IPS DF 6.9 (cell line): ENCODE measurements around the gene CNTN4.
A peak's percentile ranks its signal among the peaks of the same experiment; 100 is the strongest.

Experiments
- DNase-seq: peaks from one replicate; pipeline ENCODE4 v3.0.0-alpha.2; 2013; ENCODE audit warnings: low read depth, low spot score
- H3K27ac ChIP-seq: one replicate; pipeline ENCODE4 v1.5.1; 2013; ENCODE audit warnings: low read length, control low read depth
- H3K27me3 ChIP-seq: 2 replicates; pipeline ENCODE4 v1.6.1; 2013; ENCODE audit warnings: mild to moderate bottlenecking, low read length; ENCODE audit not compliant: control insufficient read depth, insufficient read depth
- H3K36me3 ChIP-seq: 2 replicates; pipeline ENCODE4 v1.6.1; 2013; ENCODE audit warnings: low read length; ENCODE audit not compliant: control insufficient read depth, insufficient read depth
- H3K4me1 ChIP-seq: 2 replicates; pipeline ENCODE4 v1.6.1; 2013; ENCODE audit warnings: low read length; ENCODE audit not compliant: control insufficient read depth, insufficient read depth
- H3K4me3 ChIP-seq: 2 replicates; pipeline ENCODE4 v1.5.1; 2013; ENCODE audit warnings: mild to moderate bottlenecking, low read length
- H3K9me3 ChIP-seq: 2 replicates; pipeline ENCODE4 v1.6.1; 2013; ENCODE audit warnings: low read length, inconsistent platforms; ENCODE audit not compliant: control insufficient read depth, insufficient read depth
- WGBS: extraction: QIAGEN DNeasy Blood & Tissue Kit; methylation state at CpG from one replicate; pipeline ENCODE4 v1.1.7; 2013; ENCODE audit warnings: mixed read lengths, missing lambda C conversion rate; ENCODE audit not compliant: insufficient read length, insufficient coverage; 5-methylcytosine and 5-hydroxymethylcytosine counted together

The CNTN4 gene

DNA sequence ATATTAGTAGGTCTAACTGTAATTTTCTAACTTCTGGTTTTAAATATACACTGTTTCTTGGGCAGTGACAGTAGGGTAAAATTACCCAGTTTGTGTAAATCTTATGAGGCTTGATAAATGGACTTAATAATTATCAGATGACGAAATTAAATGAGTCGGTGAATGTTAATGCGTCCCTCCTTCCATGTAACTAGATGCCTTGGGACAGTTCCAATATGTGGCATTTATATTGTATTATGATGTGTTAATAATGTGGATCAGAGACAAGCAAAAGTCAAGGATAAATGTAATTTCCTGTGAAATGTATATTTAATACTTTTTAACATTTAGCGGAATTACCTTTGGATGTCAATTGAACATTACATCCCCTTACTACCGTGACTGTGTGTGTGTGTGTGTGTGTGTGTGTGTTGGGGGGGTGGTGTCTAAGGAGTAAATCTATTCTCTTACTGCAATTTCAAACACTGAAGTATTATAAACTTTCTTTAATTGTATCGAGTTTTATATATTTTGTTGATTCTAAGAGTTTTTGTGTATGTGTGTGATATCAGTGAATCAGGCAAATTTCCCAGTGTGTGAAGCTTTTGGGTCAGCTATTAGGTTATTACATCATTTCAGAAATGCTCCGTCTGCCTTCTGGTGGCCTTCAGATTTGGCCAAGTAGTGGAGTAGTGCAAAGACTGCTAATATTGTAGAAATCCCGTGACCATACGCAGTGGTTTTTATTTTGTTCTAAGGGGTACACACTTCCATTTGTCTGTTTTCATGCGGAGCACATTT, 50.1 kb downstream of the CNTN4 start:
- WGBS: 100% methylated on average over 1 of the region's 10 CpGs
- Histone ChIP-seq H3K27ac (no peak overlapping the region), H3K27me3 (no peaks in the 10 kb centered on the region), H3K4me1 (no peaks in the 10 kb centered on the region), H3K9me3 (peaks cover 5% of the 10 kb centered on the region; the same call in 1 of the 2 replicates), H3K4me3 (no peak overlapping the region), H3K36me3 (no peaks in the 10 kb centered on the region)
- no peak for DNase-seq

DNA sequence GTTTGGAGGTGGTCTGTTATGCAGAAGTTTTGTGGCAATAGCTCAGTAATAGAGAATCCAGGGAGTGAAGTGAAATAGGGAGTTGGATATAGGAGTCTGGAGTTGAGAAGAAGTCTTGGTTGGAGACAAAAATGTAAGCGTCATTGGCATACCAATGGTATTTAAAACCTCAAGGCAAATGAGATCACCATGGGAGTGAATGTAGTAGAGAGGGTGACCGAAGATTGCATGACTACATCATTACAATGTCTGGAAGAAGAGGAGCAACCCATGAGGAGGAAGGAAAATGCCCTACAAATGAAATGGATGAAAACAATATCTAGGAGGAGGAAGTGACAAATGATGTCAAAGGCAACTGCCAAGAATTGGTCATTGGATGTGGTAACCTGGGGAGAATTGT, 54.4 kb downstream of the CNTN4 start:
- Histone ChIP-seq H3K27ac (no peak overlapping the region), H3K4me1 (no peaks in the 10 kb centered on the region), H3K4me3 (no peak overlapping the region), H3K36me3 (no peaks in the 10 kb centered on the region), H3K27me3 (no peaks in the 10 kb centered on the region), H3K9me3 (peaks cover 5% of the 10 kb centered on the region; the same call in 1 of the 2 replicates)
- WGBS: no CpG with 5 or more reads among the region's 2 CpGs
- no peak for DNase-seq

DNA sequence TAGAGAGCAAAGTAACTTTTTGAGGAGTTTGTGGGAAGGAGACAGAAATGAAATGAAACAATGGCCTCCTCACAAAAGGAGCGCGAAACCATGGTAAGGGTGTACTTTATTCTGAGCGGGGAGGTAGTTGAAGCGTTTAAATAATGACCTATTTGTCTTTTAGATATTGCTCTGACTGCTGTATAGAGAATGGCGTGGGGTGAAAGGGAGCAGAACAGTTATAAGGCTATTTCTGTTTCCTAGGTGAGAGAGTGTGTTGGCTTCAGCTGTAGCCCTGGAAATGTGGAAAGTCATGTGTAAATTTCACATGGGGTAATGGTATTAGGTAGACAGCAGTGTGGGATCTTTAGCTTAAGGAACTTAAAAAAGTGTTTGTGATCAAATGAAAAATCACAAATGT, 54.9 kb downstream of the CNTN4 start:
- no CpG with 5 or more reads among the region's 5 CpGs for WGBS
- Histone ChIP-seq H3K27me3 (no peaks in the 10 kb centered on the region), H3K27ac (no peak overlapping the region), H3K9me3 (peaks cover 5% of the 10 kb centered on the region; the same call in 1 of the 2 replicates), H3K4me3 (no peak overlapping the region), H3K36me3 (no peaks in the 10 kb centered on the region), H3K4me1 (no peaks in the 10 kb centered on the region)
- DNase-seq: no peak

DNA sequence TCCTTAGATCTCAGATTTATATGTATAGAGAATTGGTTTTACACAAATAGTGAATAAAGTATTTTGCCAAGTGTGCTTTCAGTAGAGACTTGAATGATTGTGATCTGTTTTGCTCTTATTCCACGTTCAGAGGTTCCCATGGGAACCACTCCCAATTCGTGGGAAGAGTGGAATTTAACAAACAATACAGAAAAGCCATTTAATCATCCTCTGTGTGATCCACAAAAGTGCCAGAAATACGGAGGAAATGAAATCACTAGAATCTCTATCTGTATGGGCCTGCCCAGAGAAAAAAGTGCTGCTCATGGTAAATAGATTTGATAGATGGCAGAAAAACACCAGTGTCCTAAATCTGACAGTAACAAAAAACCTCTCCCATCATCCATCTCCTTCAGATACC, 56.0 kb downstream of the CNTN4 start:
- no peak overlapping the region for H3K4me3 ChIP-seq
- no CpG with 5 or more reads among the region's 3 CpGs for whole genome bisulfite sequencing
- peaks cover 5% of the 10 kb centered on the region; the same call in 1 of the 2 replicates for H3K9me3 ChIP-seq
- no peaks in the 10 kb centered on the region for H3K4me1 ChIP-seq
- H3K27ac ChIP-seq: no peak overlapping the region
- DNase-seq: no peak
- H3K27me3 ChIP-seq: no peaks in the 10 kb centered on the region
- no peaks in the 10 kb centered on the region for H3K36me3 ChIP-seq

DNA sequence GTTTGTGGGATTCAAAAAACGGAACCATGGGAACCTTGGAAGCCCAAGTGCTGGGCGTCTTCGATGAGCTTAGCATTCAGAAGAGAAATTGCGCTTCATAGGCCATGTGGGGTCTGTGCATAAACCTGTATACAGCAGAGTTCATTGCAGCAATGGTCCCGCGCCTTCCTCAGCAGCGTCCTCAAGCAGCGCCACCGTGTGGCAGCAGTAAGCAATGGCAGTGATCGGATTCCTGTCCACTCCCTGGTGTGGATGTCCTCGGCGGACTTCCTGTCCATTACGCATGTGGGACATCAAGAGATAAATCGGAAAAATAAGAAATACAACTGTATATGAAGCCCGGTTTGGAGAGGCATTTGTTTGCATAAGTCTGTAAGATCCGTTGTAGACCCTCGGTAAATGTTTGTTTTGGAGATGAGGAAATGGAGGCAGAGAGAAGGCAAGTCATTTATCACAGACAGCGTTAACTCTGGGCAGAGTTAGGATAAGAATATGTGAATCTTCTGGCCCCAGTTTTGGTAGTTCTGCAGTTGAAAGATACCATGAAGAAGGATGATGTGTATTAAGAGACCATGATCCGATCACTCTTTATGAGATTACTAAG, 57.7 kb downstream of the CNTN4 start:
- H3K27ac ChIP-seq: no peak overlapping the region
- no peaks in the 10 kb centered on the region for H3K4me1 ChIP-seq
- DNase-seq: peak; percentile 29
- H3K27me3 ChIP-seq: no peaks in the 10 kb centered on the region
- no peak overlapping the region for H3K4me3 ChIP-seq
- peaks cover 5% of the 10 kb centered on the region; the same call in 1 of the 2 replicates for H3K9me3 ChIP-seq
- H3K36me3 ChIP-seq: no peaks in the 10 kb centered on the region
- no CpG with 5 or more reads among the region's 19 CpGs for WGBS

DNA sequence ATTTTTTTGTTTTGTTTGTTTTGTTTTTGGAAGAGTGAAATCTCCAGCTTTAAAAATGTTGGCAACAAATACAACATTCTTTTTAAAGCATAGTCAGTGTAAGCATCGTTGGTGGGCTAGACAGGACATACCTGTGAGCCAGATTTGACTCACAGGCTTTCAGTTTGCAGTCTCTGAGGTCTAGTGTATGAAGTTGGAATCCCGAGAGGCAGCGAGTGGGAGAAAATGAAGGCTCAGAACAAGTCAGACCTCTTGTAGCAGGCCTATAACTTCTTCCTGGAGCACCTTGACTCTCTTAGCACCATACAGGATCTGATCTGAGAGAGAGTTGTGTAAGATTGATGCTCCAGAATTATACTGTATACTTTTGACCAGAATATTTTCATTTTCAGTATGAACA, 60.2 kb downstream of the CNTN4 start:
- DNase-seq: no peak
- no peaks in the 10 kb centered on the region for H3K9me3 ChIP-seq
- no CpG with 5 or more reads among the region's 3 CpGs for WGBS
- no peaks in the 10 kb centered on the region for H3K27me3 ChIP-seq
- H3K27ac ChIP-seq: no peak overlapping the region
- H3K4me3 ChIP-seq: no peak overlapping the region
- no peaks in the 10 kb centered on the region for H3K36me3 ChIP-seq
- no peaks in the 10 kb centered on the region for H3K4me1 ChIP-seq

DNA sequence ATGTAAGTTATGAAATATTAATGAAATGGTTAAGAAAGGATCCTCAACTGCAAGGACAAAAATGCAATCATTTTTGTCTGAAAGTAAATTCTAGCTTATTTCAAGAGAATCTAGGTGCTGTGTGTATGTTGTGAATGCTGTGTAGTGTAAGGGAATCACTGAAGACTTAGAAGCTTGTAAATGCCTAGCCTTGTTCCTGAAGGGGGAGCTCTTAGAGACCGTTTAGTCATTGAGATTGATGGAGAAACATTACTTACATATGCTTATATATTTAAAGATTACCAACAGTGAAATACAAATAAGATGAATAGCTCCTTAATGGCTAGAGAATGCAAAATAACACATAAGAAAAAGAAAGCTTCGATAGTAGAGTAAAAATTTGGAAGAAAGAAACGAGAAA, 67.9 kb downstream of the CNTN4 start:
- Histone ChIP-seq H3K4me3 (no peak overlapping the region), H3K27me3 (no peaks in the 10 kb centered on the region), H3K36me3 (no peaks in the 10 kb centered on the region), H3K27ac (no peak overlapping the region), H3K4me1 (no peaks in the 10 kb centered on the region), H3K9me3 (no peaks in the 10 kb centered on the region)
- DNase-seq: peak; percentile 22
- WGBS: no CpG with 5 or more reads among the region's 3 CpGs

DNA sequence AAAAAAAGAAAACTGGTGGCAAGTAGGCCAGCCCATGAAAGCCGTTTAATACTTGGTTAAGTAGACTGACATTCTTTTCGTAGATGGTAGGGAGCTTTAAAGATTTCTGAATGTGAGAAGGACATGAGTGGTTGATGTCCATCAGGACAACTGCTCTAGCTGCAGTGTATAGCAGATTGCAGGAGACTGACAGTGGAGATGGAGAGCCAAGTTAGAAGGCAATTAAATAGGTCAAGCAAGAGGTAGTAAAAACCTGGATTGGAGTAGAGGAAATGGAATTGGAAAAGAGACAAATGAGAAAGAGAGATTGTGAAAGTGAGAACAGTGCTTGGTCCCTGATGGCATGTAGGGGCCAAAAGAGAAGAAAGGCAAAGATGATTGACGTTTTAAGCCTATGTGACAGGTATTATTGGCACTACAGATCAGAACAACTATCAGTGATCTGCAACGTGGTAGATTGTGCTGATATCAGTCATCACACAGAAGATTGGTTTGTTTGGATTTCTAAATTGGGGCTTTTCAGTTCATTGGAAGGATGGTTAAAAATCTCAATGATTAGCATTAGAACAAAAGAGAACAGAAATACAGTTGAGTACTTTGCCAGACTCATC, 74.0 kb downstream of the CNTN4 start:
- Histone ChIP-seq H3K27ac (no peak overlapping the region), H3K4me1 (no peaks in the 10 kb centered on the region), H3K9me3 (no peaks in the 10 kb centered on the region; the same call in 1 of the 2 replicates), H3K4me3 (no peak overlapping the region), H3K27me3 (no peaks in the 10 kb centered on the region), H3K36me3 (no peaks in the 10 kb centered on the region)
- no peak for DNase-seq
- no CpG with 5 or more reads among the region's 4 CpGs for whole genome bisulfite sequencing

DNA sequence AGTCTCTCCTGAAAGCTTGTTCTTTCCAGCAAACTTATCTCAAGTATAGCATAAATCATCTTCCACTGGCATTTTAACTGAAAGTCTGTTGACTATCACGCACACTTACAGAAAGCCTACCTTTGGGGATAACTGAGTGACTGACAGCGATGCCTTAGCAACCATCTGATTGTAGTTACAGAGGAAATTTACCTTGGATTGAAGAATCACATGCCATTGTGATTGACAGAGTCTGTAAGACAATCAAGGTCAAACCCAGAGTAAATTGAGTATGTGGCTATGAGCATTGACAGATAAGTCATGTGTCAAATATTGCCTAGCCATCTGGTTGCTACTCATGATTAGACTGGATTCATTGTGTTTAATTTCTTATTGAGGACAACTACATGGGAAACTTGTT, 82.0 kb downstream of the CNTN4 start:
- Histone ChIP-seq H3K4me3 (no peak overlapping the region), H3K36me3 (no peaks in the 10 kb centered on the region), H3K27me3 (no peaks in the 10 kb centered on the region), H3K4me1 (no peaks in the 10 kb centered on the region), H3K9me3 (no peaks in the 10 kb centered on the region), H3K27ac (no peak overlapping the region)
- no CpG with 5 or more reads among the region's 2 CpGs for WGBS
- no peak for DNase-seq

DNA sequence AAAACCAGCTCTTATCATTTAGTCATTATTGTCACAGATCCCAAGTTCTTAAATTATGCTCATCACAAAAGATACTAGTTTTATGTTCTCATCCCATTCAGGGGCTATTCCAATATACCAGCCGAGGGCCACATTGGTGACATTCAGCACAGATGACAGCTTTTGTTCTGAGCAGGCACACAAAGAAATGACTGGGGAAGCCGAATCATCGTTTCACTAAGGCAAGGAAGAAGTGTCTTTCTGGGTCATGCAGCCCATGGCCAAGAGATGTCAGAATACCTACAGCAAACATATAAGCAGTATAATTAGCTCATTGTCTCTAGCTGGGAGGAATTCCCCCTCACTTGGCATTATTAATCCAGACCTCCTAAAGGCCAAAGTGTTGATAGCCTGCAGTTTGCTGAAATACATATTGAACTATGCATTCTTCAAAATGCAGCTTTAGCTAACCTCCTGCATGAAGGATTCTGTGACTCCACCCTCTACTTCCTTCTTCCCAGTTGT, 100.2 kb downstream of the CNTN4 start:
- H3K4me3 ChIP-seq: no peak overlapping the region
- no peaks in the 10 kb centered on the region for H3K4me1 ChIP-seq
- H3K36me3 ChIP-seq: no peaks in the 10 kb centered on the region
- H3K27me3 ChIP-seq: no peaks in the 10 kb centered on the region
- H3K27ac ChIP-seq: no peak overlapping the region
- H3K9me3 ChIP-seq: no peaks in the 10 kb centered on the region
- WGBS: no CpG with 5 or more reads among the region's 3 CpGs
- DNase-seq: no peak
